ENCODE data around the gene ATG14. TPM values are rescaled to one million over a fixed set of nuclear protein-coding genes. Genes with fewer than 3 reads are reported as not detected.

The ATG14 gene
- total RNA-seq, 2 experiments from 2014 or later, result 5.1 to 5.5 TPM

DNA sequence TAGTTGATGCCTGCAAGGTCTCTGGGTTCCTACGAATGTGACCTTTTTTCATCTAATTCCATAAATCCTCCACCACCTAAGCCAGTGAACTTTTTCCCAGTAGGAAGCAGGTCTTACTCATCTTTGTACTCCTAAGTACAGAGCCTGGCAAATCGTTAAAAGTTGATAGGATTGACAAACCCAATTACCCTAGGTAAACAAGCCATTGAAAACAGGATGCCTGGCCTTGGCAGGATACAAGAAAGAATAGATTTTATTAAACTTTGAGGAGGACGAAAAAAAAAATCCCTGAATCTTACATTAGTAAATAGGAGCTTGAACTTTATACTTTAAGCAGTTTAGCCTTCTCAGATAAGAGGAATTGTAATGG, 23.2 kb upstream of the ATG14 start:
- CTCF ChIA-PET, result interaction anchor here (0.7 to 8.6 kb wide), 6 partner anchors 9 to 229 kb away, joined by 3 to 66 read pairs (median 9); no protein-coding TSS in a partner anchor
- POLR2A ChIA-PET, result no interaction called here
- Mint-ChIP-seq H3K4me1 (ENCODE audit: low read depth) (peaks cover 23% of the 10 kb centered on the region), H3K27ac (no peak overlapping the region), H3K36me3 (ENCODE audit: low read depth) (no peaks in the 10 kb centered on the region), H3K27me3 (no peaks in the 10 kb centered on the region), H3K9me3 (no peaks in the 10 kb centered on the region), H3K4me3 (no peak overlapping the region)
- DNase-seq (no peak), ATAC-seq (no peak)
- no peak for TF ChIP-seq CTCF (IDR thresholded peaks at IDR 0.05)
- intact Hi-C loops (cut with micrococcal nuclease), result loop anchor here (1.0 kb wide), 1 partner anchor 162 kb away; no protein-coding TSS in a partner anchor

GRCh38 chr14:55433880-55434804, 22.5 kb upstream of the ATG14 start:
- POLR2A ChIA-PET, result no interaction called here
- H3K4me3 Mint-ChIP-seq, result no peak overlapping the region
- H3K4me1 Mint-ChIP-seq (ENCODE audit: low read depth), result peaks cover 23% of the 10 kb centered on the region
- intact Hi-C loops (cut with micrococcal nuclease), result loop anchor here (1.0 kb wide), 1 partner anchor 162 kb away; no protein-coding TSS in a partner anchor
- TF ChIP-seq CTCF (IDR thresholded peaks at IDR 0.05), result no peak
- no peaks in the 10 kb centered on the region for H3K9me3 Mint-ChIP-seq
- ATAC-seq (peak; percentile 40), DNase-seq (peak; percentile 27)
- CTCF ChIA-PET, result interaction anchor here (0.7 to 8.6 kb wide), 8 partner anchors 10 to 1041 kb away, joined by 3 to 66 read pairs (median 5); no protein-coding TSS in a partner anchor
- no peaks in the 10 kb centered on the region for H3K27me3 Mint-ChIP-seq
- peak overlapping the region; percentile 33 for H3K27ac Mint-ChIP-seq
- H3K36me3 Mint-ChIP-seq (ENCODE audit: low read depth), result no peaks in the 10 kb centered on the region

GRCh38 chr14:55432628-55433027, 21.0 kb upstream of the ATG14 start:
- TF ChIP-seq CTCF (IDR thresholded peaks at IDR 0.05), result no peak
- ChIA-PET CTCF (interaction anchor here (1.2 to 8.6 kb wide), 3 partner anchors 14 to 221 kb away, joined by 3 to 66 read pairs (median 4); no protein-coding TSS in a partner anchor), POLR2A (interaction anchor here (0.6 kb wide), 1 partner anchor 30 kb away, joined by 3 read pairs; no protein-coding TSS in a partner anchor)
- Mint-ChIP-seq H3K36me3 (ENCODE audit: low read depth) (no peaks in the 10 kb centered on the region), H3K9me3 (no peaks in the 10 kb centered on the region), H3K27ac (no peak overlapping the region), H3K4me1 (ENCODE audit: low read depth) (peaks cover 23% of the 10 kb centered on the region), H3K4me3 (no peak overlapping the region), H3K27me3 (no peaks in the 10 kb centered on the region)
- intact Hi-C loops (cut with micrococcal nuclease), result no loop called here
- ATAC-seq, result no peak
- no peak for DNase-seq

DNA sequence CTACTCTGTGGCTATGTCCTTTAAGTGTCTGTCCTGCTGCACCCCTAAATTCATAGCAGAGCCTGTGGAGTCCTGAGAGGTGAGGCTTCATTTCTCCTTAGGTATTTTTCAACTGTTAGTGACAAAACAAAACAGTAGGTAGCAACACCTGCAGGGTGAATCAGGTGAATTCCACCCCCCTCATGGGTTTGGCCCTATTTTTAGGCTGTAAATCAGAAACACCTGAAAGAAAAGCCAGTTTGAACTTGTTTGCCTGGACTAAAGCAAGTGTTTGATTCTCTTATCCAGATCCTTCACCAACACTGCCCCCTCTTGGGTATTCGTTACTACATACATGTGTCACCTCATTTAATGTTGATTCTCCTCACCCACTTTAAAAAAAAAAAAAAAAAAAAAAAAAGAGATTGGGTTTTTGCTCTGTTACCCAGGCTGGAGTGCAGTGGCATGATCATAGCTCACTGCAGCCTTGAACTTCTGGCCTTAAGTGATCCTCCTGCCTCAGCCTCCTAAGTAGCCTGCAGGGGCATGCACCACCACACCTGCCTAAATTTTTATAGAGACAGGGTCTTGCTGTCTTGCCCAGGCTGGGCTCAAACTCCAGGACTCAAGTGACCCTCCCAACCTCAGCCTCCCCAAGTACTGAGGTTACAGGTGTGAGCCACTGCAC, 18.5 kb upstream of the ATG14 start:
- ChIA-PET CTCF (interaction anchor here (1.3 to 8.6 kb wide), 4 partner anchors 16 to 217 kb away, joined by 4 to 66 read pairs (median 17); no protein-coding TSS in a partner anchor), POLR2A (no interaction called here)
- DNase-seq, result peak; percentile 65
- intact Hi-C loops (cut with micrococcal nuclease), result loop anchor here (2.0 kb wide), 1 partner anchor 217 kb away; no protein-coding TSS in a partner anchor
- H3K4me3 Mint-ChIP-seq, result no peak overlapping the region
- ATAC-seq, result peak; percentile 92
- no peaks in the 10 kb centered on the region for H3K36me3 Mint-ChIP-seq (ENCODE audit: low read depth)
- peaks cover 23% of the 10 kb centered on the region for H3K4me1 Mint-ChIP-seq (ENCODE audit: low read depth)
- H3K27me3 Mint-ChIP-seq, result no peaks in the 10 kb centered on the region
- H3K27ac Mint-ChIP-seq, result peak overlapping the region; percentile 51
- H3K9me3 Mint-ChIP-seq, result no peaks in the 10 kb centered on the region
- TF ChIP-seq CTCF (IDR thresholded peaks at IDR 0.05), result peak; percentile 76

All from activated CD8-positive, alpha-beta T cell treated with anti-CD3 and anti-CD28 coated beads for 36 hours (primary cell).